Hepatocyte (in vitro differentiated cells): Measurements from ENCODE around the gene BICD1.

ENCODE experiments used
- CTCF ChIP-seq: fragments of 200-600 bp; sonication (generic); IDR thresholded peaks from 2 replicates; pipeline ENCODE4 v1.5.1; 2016; ENCODE audit warnings: antibody characterized with exemption, mild to moderate bottlenecking; ENCODE audit not compliant: poor library complexity
- EZH2 ChIP-seq: fragments of 200-600 bp; sonication (generic); IDR thresholded peaks from 2 replicates; pipeline ENCODE4 v1.6.1; 2016; ENCODE audit warnings: antibody characterized with exemption, mild to moderate bottlenecking, borderline replicate concordance
- EZH2phosphoT487 ChIP-seq: fragments of 200-600 bp; sonication (generic); IDR thresholded peaks from one replicate; pipeline ENCODE4 v1.6.1; 2018; ENCODE audit warnings: antibody characterized with exemption, mild to moderate bottlenecking, low read depth, moderate library complexity; ENCODE audit not compliant: unreplicated experiment, severe bottlenecking

GRCh38 chr12:32398816-32399369 is 292.2 kb downstream of the BICD1 start:
- TF ChIP-seq CTCF: no peak
- TF ChIP-seq EZH2phosphoT487: no peak
- TF ChIP-seq EZH2: no peak
